Smooth muscle cell (in vitro differentiated cells): ENCODE results near the gene FMOD. TPM values are rescaled to one million over a fixed set of nuclear protein-coding genes. Genes with fewer than 3 reads are reported as not detected.

Source experiments
- DNase-seq: peaks from one replicate; lab custom pipeline; 2025; ENCODE audit not compliant: unreplicated experiment; lab: John Stamatoyannopoulos, UW
- H2AFZ ChIP-seq: fragments of 200-600 bp; sonication (generic); 2 replicates; pipeline ENCODE4 v1.6.0; 2016; ENCODE audit warnings: antibody characterized with exemption, low read depth, mild to moderate bottlenecking
- H3F3A ChIP-seq: fragments of 200-600 bp; sonication (generic); 2 replicates; pipeline ENCODE4 v1.6.0; 2017; ENCODE audit warnings: antibody characterized with exemption, low read depth
- H3K27ac ChIP-seq: fragments of 200-600 bp; sonication (generic); 2 replicates; pipeline ENCODE4 v1.5.1; 2016; ENCODE audit warnings: low read depth, mild to moderate bottlenecking
- H3K27me3 ChIP-seq: fragments of 200-600 bp; sonication (generic); 2 replicates; pipeline ENCODE4 v1.6.1; 2016; ENCODE audit warnings: low read depth, mild to moderate bottlenecking
- H3K36me3 ChIP-seq: fragments of 200-600 bp; sonication (generic); 2 replicates; pipeline ENCODE4 v1.5.1; 2016; ENCODE audit warnings: low read depth
- H3K4me1 ChIP-seq: fragments of 200-600 bp; sonication (generic); 2 replicates; pipeline ENCODE4 v1.5.1; 2016; ENCODE audit warnings: low read depth
- H3K4me2 ChIP-seq: fragments of 200-600 bp; sonication (generic); 2 replicates; pipeline ENCODE4 v1.6.0; 2016; ENCODE audit warnings: mild to moderate bottlenecking
- H3K4me3 ChIP-seq: fragments of 200-600 bp; sonication (generic); 2 replicates; pipeline ENCODE4 v1.5.1; 2016; ENCODE audit warnings: mild to moderate bottlenecking
- H3K79me2 ChIP-seq: fragments of 200-600 bp; sonication (generic); 2 replicates; pipeline ENCODE4 v1.6.0; 2016; ENCODE audit warnings: low read depth, mild to moderate bottlenecking
- H3K9ac ChIP-seq: fragments of 200-600 bp; sonication (generic); 2 replicates; pipeline ENCODE4 v1.6.0; 2016; ENCODE audit warnings: low read depth
- H3K9me3 ChIP-seq: fragments of 200-600 bp; sonication (generic); replicated peaks from 2 replicates; pipeline ENCODE4 v1.5.1; 2016; ENCODE audit warnings: low read depth
- H4K20me1 ChIP-seq: fragments of 200-600 bp; sonication (generic); 2 replicates; pipeline ENCODE4 v1.6.0; 2016; ENCODE audit warnings: low read depth
- CTCF ChIP-seq: fragments of 200-600 bp; sonication (generic); IDR thresholded peaks from 2 replicates; pipeline ENCODE4 v1.5.1; 2017; ENCODE audit warnings: borderline replicate concordance, mild to moderate bottlenecking, antibody characterized with exemption; ENCODE audit not compliant: insufficient read depth, poor library complexity, severe bottlenecking
- WGBS: methylation state at CpG from one replicate; pipeline ENCODE4 v1.1.7; 2016; ENCODE audit warnings: low lambda C conversion rate; 5-methylcytosine and 5-hydroxymethylcytosine counted together
- polyA plus RNA-seq: library from polyadenylated mRNA; unstranded; fragments of >200 nt; fragmentation: Nextera tagmentation; extraction: Ambion mirVana; gene quantifications from 2 replicates; pipeline ENCODE4 v1.2.1, GENCODE V29; 2016
- total RNA-seq: library from RNA; depleted of rRNA; stranded (reverse); fragments of >200 nt; gene quantifications from 2 replicates; pipeline ENCODE4 v1.2.3, GENCODE V29; 2014

Gene FMOD
- total and polyA plus RNA-seq, 2 experiments from 2014 or later: 247 to 369 TPM

- no peak for TF ChIP-seq CTCF
- no peak for DNase-seq
- WGBS: 58% methylated on average over 1 of the region's 1 CpG
Observed at GRCh38 chr1:203373991-203374390, 23.1 kb upstream of the FMOD start.

GRCh38 chr1:203373002-203373401, 22.1 kb upstream of the FMOD start:
- WGBS: 95% methylated on average over 2 of the region's 2 CpGs
- DNase-seq: no peak

More at GRCh38 chr1:203373991-203374390, 23.1 kb upstream of the FMOD start:
- no peak overlapping the region for H3K4me3 ChIP-seq
- H3K4me1 ChIP-seq: peaks cover 4% of the 10 kb centered on the region
- no peaks in the 10 kb centered on the region for H3K36me3 ChIP-seq
- no peaks in the 10 kb centered on the region for H3K27me3 ChIP-seq
- no peaks in the 10 kb centered on the region for H3K9me3 ChIP-seq
- no peak overlapping the region for H3K27ac ChIP-seq
- no peaks in the 10 kb centered on the region for H3F3A ChIP-seq
- H4K20me1 ChIP-seq: no peaks in the 10 kb centered on the region
- no peaks in the 10 kb centered on the region for H3K79me2 ChIP-seq
- peak overlapping the region; percentile 32 for H2AFZ ChIP-seq
- H3K4me2 ChIP-seq: no peak overlapping the region
- H3K9ac ChIP-seq: no peak overlapping the region

GRCh38 chr1:203371288-203371687, 20.4 kb upstream of the FMOD start:
- Histone ChIP-seq H3K4me3 (no peak overlapping the region), H3K4me2 (no peak overlapping the region), H3K79me2 (no peaks in the 10 kb centered on the region), H3K27me3 (no peaks in the 10 kb centered on the region), H3K9me3 (no peaks in the 10 kb centered on the region), H3K27ac (no peak overlapping the region), H3K9ac (no peak overlapping the region), H4K20me1 (no peaks in the 10 kb centered on the region), H3K4me1 (no peaks in the 10 kb centered on the region), H2AFZ (no peak overlapping the region), H3K36me3 (no peaks in the 10 kb centered on the region), H3F3A (no peaks in the 10 kb centered on the region)
- no peak for TF ChIP-seq CTCF
- no peak for DNase-seq
- 93% methylated on average over 3 of the region's 3 CpGs for WGBS

More at GRCh38 chr1:203373002-203373401, 22.1 kb upstream of the FMOD start:
- Histone ChIP-seq H2AFZ (no peak overlapping the region), H3K79me2 (no peaks in the 10 kb centered on the region), H3K27ac (no peak overlapping the region), H3K27me3 (no peaks in the 10 kb centered on the region), H4K20me1 (no peaks in the 10 kb centered on the region), H3K4me3 (no peak overlapping the region), H3K4me2 (no peak overlapping the region), H3F3A (no peaks in the 10 kb centered on the region), H3K9ac (no peak overlapping the region), H3K4me1 (no peaks in the 10 kb centered on the region), H3K9me3 (no peaks in the 10 kb centered on the region), H3K36me3 (no peaks in the 10 kb centered on the region)
- TF ChIP-seq CTCF: no peak

GRCh38 chr1:203369666-203370065, 18.7 kb upstream of the FMOD start:
- H3K4me2 ChIP-seq: no peak overlapping the region
- no peaks in the 10 kb centered on the region for H3K36me3 ChIP-seq
- no peak overlapping the region for H3K9ac ChIP-seq
- H3K9me3 ChIP-seq: no peaks in the 10 kb centered on the region
- no peaks in the 10 kb centered on the region for H3K27me3 ChIP-seq
- no peak overlapping the region for H3K27ac ChIP-seq
- peaks cover 3% of the 10 kb centered on the region for H3K4me1 ChIP-seq
- H2AFZ ChIP-seq: no peak overlapping the region
- no peaks in the 10 kb centered on the region for H3F3A ChIP-seq
- H4K20me1 ChIP-seq: no peaks in the 10 kb centered on the region
- H3K4me3 ChIP-seq: no peak overlapping the region
- no peak for DNase-seq
- H3K79me2 ChIP-seq: no peaks in the 10 kb centered on the region
- TF ChIP-seq CTCF: no peak
- 96% methylated on average over 4 of the region's 4 CpGs for WGBS
